NCI-H1048 (cell line): ENCODE data around the gene PLCL2.
"Not testable (repeated sequence)": the region's sequence is repeated elsewhere in the genome, so short reads cannot be mapped to it uniquely, and the experiment has no call there.

ENCODE experiments used
- DNase-seq: peaks from one replicate; lab custom pipeline; 2025; lab: John Stamatoyannopoulos, UW

The PLCL2 gene

GRCh38 chr3:16917256-16917935 is 32.6 kb downstream of the PLCL2 start:
- DNase-seq: no peak

- DNase-seq: no peak
Measured at GRCh38 chr3:16917980-16918682, 33.4 kb downstream of the PLCL2 start.

- no peak for DNase-seq
Measured at GRCh38 chr3:16918683-16919025, 33.9 kb downstream of the PLCL2 start.

- DNase-seq: no peak
Measured at GRCh38 chr3:16923112-16923511, 38.4 kb downstream of the PLCL2 start.

GRCh38 chr3:16927485-16927884 is 42.7 kb downstream of the PLCL2 start:
- no peak for DNase-seq

- no peak for DNase-seq
Measured at GRCh38 chr3:16928386-16929132, 43.8 kb downstream of the PLCL2 start.

- no peak for DNase-seq
Measured at GRCh38 chr3:16929311-16929710, 44.6 kb downstream of the PLCL2 start.

GRCh38 chr3:16932877-16933276 is 48.1 kb downstream of the PLCL2 start:
- no peak for DNase-seq

GRCh38 chr3:16935781-16936180 is 51.0 kb downstream of the PLCL2 start:
- no peak for DNase-seq

- no peak for DNase-seq
Measured at GRCh38 chr3:16936233-16936632, 51.5 kb downstream of the PLCL2 start.

GRCh38 chr3:16936676-16937230 is 52.0 kb downstream of the PLCL2 start:
- DNase-seq: no peak

GRCh38 chr3:16937326-16937845 is 52.6 kb downstream of the PLCL2 start:
- no peak for DNase-seq

- DNase-seq: no peak
Measured at GRCh38 chr3:16940769-16941700, 56.3 kb downstream of the PLCL2 start.

- no peak for DNase-seq
Measured at GRCh38 chr3:16942955-16943354, 58.2 kb downstream of the PLCL2 start.

- no peak for DNase-seq
Measured at GRCh38 chr3:16943857-16944256, 59.1 kb downstream of the PLCL2 start.

GRCh38 chr3:16944356-16944755 is 59.6 kb downstream of the PLCL2 start:
- no peak for DNase-seq

GRCh38 chr3:16945330-16945729 is 60.6 kb downstream of the PLCL2 start:
- no peak for DNase-seq

- no peak for DNase-seq
Measured at GRCh38 chr3:16950282-16950681, 65.5 kb downstream of the PLCL2 start.

GRCh38 chr3:16950845-16951244 is 66.1 kb downstream of the PLCL2 start:
- no peak for DNase-seq

GRCh38 chr3:16957852-16958251 is 73.1 kb downstream of the PLCL2 start:
- DNase-seq: not testable (repeated sequence)

GRCh38 chr3:16960125-16960524 is 75.4 kb downstream of the PLCL2 start:
- no peak for DNase-seq
